Keratinocyte (primary cell): ENCODE measurements around the gene PRKAG2. TPM values are rescaled to one million over a fixed set of nuclear protein-coding genes. Genes with fewer than 3 reads are reported as not detected.

ENCODE experiments used
- DNase-seq: peaks from one replicate; pipeline ENCODE4 v3.0.0-alpha.2; 2011; ENCODE audit warnings: low read depth, missing footprints, low spot score
- FAIRE-seq: peaks from 2 replicates; lab custom pipeline; 2011; peaks lifted over from hg19 to GRCh38; lab: Jason Lieb, UNC
- H2AFZ ChIP-seq: 2 replicates; pipeline ENCODE4 v1.6.0; 2012; ENCODE audit warnings: low read length, control low read depth, inconsistent platforms; ENCODE audit not compliant: control insufficient read depth
- H3K27ac ChIP-seq: 2 replicates; pipeline ENCODE4 v1.5.1; 2011; ENCODE audit warnings: low read length; ENCODE audit not compliant: control insufficient read depth, insufficient read depth
- H3K27me3 ChIP-seq: 3 replicates; pipeline ENCODE4 v1.6.0; 2011; ENCODE audit warnings: low read length; ENCODE audit not compliant: control insufficient read depth, insufficient read depth; ENCODE audit errors: extremely low read depth
- H3K36me3 ChIP-seq, 2 experiments: 2 replicates in 1 of 2; 3 replicates in 1 of 2; pipeline ENCODE4 v1.5.1; 2011; ENCODE audit warnings: low read length in 2 of 2, mild to moderate bottlenecking in 1 of 2; ENCODE audit not compliant: control insufficient read depth in 2 of 2, insufficient read depth in 2 of 2; ENCODE audit errors: extremely low read depth in 1 of 2
- H3K4me1 ChIP-seq: 3 replicates; pipeline ENCODE4 v1.5.1; 2011; ENCODE audit warnings: low read length; ENCODE audit not compliant: control insufficient read depth, insufficient read depth; ENCODE audit errors: extremely low read depth
- H3K4me2 ChIP-seq: 3 replicates; pipeline ENCODE4 v1.6.0; 2011; ENCODE audit warnings: low read depth, low read length; ENCODE audit not compliant: control insufficient read depth, insufficient read depth; ENCODE audit errors: extremely low read depth
- H3K4me3 ChIP-seq, 3 experiments: fragments of 200-600 bp in 1 of 3; sonication (generic) in 1 of 3; 2 replicates in 2 of 3; 3 replicates in 1 of 3; pipeline ENCODE4 v1.5.1; 2011 to 2016; ENCODE audit warnings: low read length in 3 of 3, mild to moderate bottlenecking in 3 of 3, control low read depth in 2 of 3, inconsistent platforms in 1 of 3, low read depth in 1 of 3, mixed read lengths in 1 of 3, mixed run types in 1 of 3, moderate library complexity in 1 of 3; ENCODE audit not compliant: control insufficient read depth in 2 of 3, insufficient read depth in 2 of 3; ENCODE audit errors: extremely low read depth in 1 of 3
- H3K79me2 ChIP-seq: 2 replicates; pipeline ENCODE4 v1.6.0; 2012; ENCODE audit warnings: low read length; ENCODE audit not compliant: control insufficient read depth, insufficient read depth
- H3K9ac ChIP-seq: 3 replicates; pipeline ENCODE4 v1.6.0; 2011; ENCODE audit warnings: low read length; ENCODE audit not compliant: control insufficient read depth, insufficient read depth; ENCODE audit errors: extremely low read depth
- H3K9me1 ChIP-seq: 3 replicates; pipeline ENCODE4 v1.6.0; 2011; ENCODE audit warnings: low read length; ENCODE audit not compliant: control insufficient read depth, insufficient read depth; ENCODE audit errors: extremely low read depth
- H3K9me3 ChIP-seq: 2 replicates; pipeline ENCODE4 v1.5.1; 2012; ENCODE audit warnings: low read depth, low read length; ENCODE audit not compliant: control insufficient read depth
- H4K20me1 ChIP-seq: 3 replicates; pipeline ENCODE4 v1.6.0; 2011; ENCODE audit warnings: low read length; ENCODE audit not compliant: control insufficient read depth, insufficient read depth; ENCODE audit errors: extremely low read depth
- CTCF ChIP-seq, 3 experiments: IDR thresholded peaks in 1 of 3; conservative IDR thresholded peaks in 1 of 3; optimal IDR thresholded peaks in 1 of 3; 2 replicates in 2 of 3; 3 replicates in 1 of 3; pipeline versions ENCODE3 to v1.5.1; 2011; ENCODE audit warnings: low read length in 3 of 3, mild to moderate bottlenecking in 3 of 3, moderate library complexity in 2 of 3, control low read depth in 1 of 3, inconsistent platforms in 1 of 3; ENCODE audit not compliant: insufficient read depth in 2 of 3; ENCODE audit errors: extremely low read depth in 1 of 3
- EZH2 ChIP-seq: IDR thresholded peaks from one replicate; pipeline ENCODE4 v1.6.1; 2012; ENCODE audit warnings: inconsistent platforms, mild to moderate bottlenecking, low read length, moderate library complexity
- dilution Hi-C: fragments of 300-500 bp; cut with MboI; formaldehyde crosslinking; loops from one replicate; pipeline ENCODE4 v1.7.0; 2020; ENCODE audit warnings: low sequenced_read_pairs; ENCODE audit not compliant: extremely low pct_ligation_motif_present
- polyA plus RNA-seq, 5 experiments: library from polyadenylated mRNA; depleted of rRNA in 3 of 5; stranded (reverse) in 3 of 5; stranded (forward) in 1 of 5; unstranded in 1 of 5; fragments of >200 nt; gene quantifications; 1 replicate in 1 of 5; 2 replicates in 3 of 5; 3 replicates in 1 of 5; pipeline versions ENCODE4 v1.2.1 to v1.2.3, GENCODE V29; 2011 to 2012; ENCODE audit warnings: missing spikeins in 2 of 5, low read depth in 1 of 5, low replicate concordance in 1 of 5

The PRKAG2 gene
- polyA plus RNA-seq, 1 donor (not counting 4 experiments of a cell fraction or from before 2014, with no cell fraction given) = 39.5 TPM

DNA sequence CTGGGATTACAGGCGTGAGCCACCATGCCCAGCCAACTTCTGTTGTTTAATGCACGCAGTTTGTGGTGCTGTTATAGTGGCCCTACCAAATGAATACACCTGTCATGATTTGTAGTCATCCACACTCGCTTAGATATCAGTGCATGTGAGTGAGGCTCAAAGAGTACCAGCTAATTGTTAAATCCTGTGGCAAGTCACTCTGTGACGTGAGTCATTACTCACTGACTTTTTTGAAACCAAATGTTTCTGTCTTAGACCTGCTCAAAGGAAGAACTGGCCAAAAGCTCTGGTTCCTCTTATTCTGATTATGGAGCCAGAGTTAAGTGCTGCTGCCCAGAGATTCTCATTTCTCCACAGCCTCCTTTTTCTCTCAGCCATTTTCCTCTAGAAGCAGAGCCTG lies 109.4 kb downstream of the PRKAG2 start:
- Histone ChIP-seq H3K79me2 (no peaks in the 10 kb centered on the region), H3K4me3 (no peak overlapping the region), H3K9ac (no peak overlapping the region), H3K4me1 (no peaks in the 10 kb centered on the region), H3K27me3 (no peaks in the 10 kb centered on the region), H4K20me1 (no peaks in the 10 kb centered on the region), H3K27ac (no peak overlapping the region), H2AFZ (no peak overlapping the region), H3K9me3 (no peaks in the 10 kb centered on the region), H3K4me2 (no peak overlapping the region), H3K36me3 (no peaks in the 10 kb centered on the region), H3K9me1 (no peaks in the 10 kb centered on the region)
- no peak for FAIRE-seq
- DNase-seq = no peak
- no peak for TF ChIP-seq EZH2
- TF ChIP-seq CTCF (optimal IDR thresholded peaks at IDR 0.05 in 1 of 3, IDR thresholded peaks at IDR 0.05 in 1 of 3, conservative IDR thresholded peaks at IDR 0.05 in 1 of 3; ENCODE audit: extremely low read depth in 1 of 3, insufficient read depth in 2 of 3, low read length in 3 of 3) = no peak
- dilution Hi-C loops = no loop called here

- no peaks in the 10 kb centered on the region for H3K79me2 ChIP-seq
- no peaks in the 10 kb centered on the region for H3K9me1 ChIP-seq
- no peaks in the 10 kb centered on the region for H4K20me1 ChIP-seq
- DNase-seq (no peak), FAIRE-seq (no peak)
- H2AFZ ChIP-seq = no peak overlapping the region
- no peak overlapping the region for H3K4me2 ChIP-seq
- no peak overlapping the region for H3K27ac ChIP-seq
- dilution Hi-C loops = no loop called here
- H3K9ac ChIP-seq = no peak overlapping the region
- TF ChIP-seq EZH2 (no peak), CTCF (optimal IDR thresholded peaks at IDR 0.05 in 1 of 3, IDR thresholded peaks at IDR 0.05 in 1 of 3, conservative IDR thresholded peaks at IDR 0.05 in 1 of 3; ENCODE audit: extremely low read depth in 1 of 3, insufficient read depth in 2 of 3, low read length in 3 of 3) (no peak)
- no peaks in the 10 kb centered on the region for H3K36me3 ChIP-seq
- no peaks in the 10 kb centered on the region for H3K9me3 ChIP-seq
- H3K4me1 ChIP-seq = peaks cover 4% of the 10 kb centered on the region
- no peak overlapping the region for H3K4me3 ChIP-seq
- H3K27me3 ChIP-seq = no peaks in the 10 kb centered on the region
Observed at GRCh38 chr7:151764056-151764920, 112.6 kb downstream of the PRKAG2 start.
